ENCODE results near the gene COL4A2. TPM values are rescaled to one million over a fixed set of nuclear protein-coding genes. Genes with fewer than 3 reads are reported as not detected.

Gene COL4A2
- polyA plus RNA-seq, 1 donor (not counting 4 experiments of a cell fraction or from before 2014, with no cell fraction given): 30.7 TPM

DNA sequence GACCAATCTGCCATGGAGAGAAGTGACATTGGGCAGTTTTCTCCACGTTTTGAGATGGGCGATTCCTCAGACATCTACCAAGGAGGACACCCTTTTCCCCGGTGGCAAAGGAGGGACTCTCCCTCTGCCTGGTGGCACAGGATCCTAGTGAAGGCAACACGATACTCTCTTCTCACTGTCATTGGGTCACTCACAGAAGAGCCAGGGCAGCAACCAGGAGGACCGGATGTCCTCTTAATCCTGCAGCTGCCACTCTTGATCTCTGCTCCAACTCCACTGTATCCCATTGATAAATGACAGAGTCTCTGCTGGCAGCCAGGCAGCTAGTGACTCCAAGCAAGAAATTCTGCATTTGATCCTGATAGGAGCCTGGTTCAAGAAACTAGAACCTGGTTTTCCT lies 42.2 kb downstream of the COL4A2 start:
- no peak for TF ChIP-seq EZH2 (IDR thresholded peaks at IDR 0.05; ENCODE audit: low read length)
- TF ChIP-seq, protein P1, sequence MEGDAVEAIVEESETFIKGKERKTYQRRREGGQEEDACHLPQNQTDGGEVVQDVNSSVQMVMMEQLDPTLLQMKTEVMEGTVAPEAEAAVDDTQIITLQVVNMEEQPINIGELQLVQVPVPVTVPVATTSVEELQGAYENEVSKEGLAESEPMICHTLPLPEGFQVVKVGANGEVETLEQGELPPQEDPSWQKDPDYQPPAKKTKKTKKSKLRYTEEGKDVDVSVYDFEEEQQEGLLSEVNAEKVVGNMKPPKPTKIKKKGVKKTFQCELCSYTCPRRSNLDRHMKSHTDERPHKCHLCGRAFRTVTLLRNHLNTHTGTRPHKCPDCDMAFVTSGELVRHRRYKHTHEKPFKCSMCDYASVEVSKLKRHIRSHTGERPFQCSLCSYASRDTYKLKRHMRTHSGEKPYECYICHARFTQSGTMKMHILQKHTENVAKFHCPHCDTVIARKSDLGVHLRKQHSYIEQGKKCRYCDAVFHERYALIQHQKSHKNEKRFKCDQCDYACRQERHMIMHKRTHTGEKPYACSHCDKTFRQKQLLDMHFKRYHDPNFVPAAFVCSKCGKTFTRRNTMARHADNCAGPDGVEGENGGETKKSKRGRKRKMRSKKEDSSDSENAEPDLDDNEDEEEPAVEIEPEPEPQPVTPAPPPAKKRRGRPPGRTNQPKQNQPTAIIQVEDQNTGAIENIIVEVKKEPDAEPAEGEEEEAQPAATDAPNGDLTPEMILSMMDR (optimal IDR thresholded peaks at IDR 0.05 in 1 of 3, IDR thresholded peaks at IDR 0.05 in 1 of 3, conservative IDR thresholded peaks at IDR 0.05 in 1 of 3; ENCODE audit: extremely low read depth in 1 of 3, insufficient read depth in 2 of 3, low read length in 3 of 3): no peak
- no peak overlapping the region for H3K27ac ChIP-seq (ENCODE audit: control insufficient read depth, insufficient read depth, low read length)
- H4K20me1 ChIP-seq (ENCODE audit: control insufficient read depth, extremely low read depth, insufficient read depth, low read length): peaks cover 2% of the 10 kb centered on the region
- FAIRE-seq (no peak), DNase-seq (ENCODE audit: low read depth, low spot score) (no peak)
- no peak overlapping the region for H3K4me2 ChIP-seq (ENCODE audit: control insufficient read depth, extremely low read depth, insufficient read depth, low read depth, low read length)
- no peaks in the 10 kb centered on the region for H3K9me3 ChIP-seq (ENCODE audit: control insufficient read depth, low read depth, low read length)
- H3K27me3 ChIP-seq (ENCODE audit: control insufficient read depth, extremely low read depth, insufficient read depth, low read length): no peaks in the 10 kb centered on the region
- peaks cover 3% of the 10 kb centered on the region for H3K9me1 ChIP-seq (ENCODE audit: control insufficient read depth, extremely low read depth, insufficient read depth, low read length)
- dilution Hi-C loops (cut with MboI; ENCODE audit: extremely low pct_ligation_motif_present, low sequenced_read_pairs): no loop called here
- no peak overlapping the region for H2AFZ ChIP-seq (ENCODE audit: control insufficient read depth, low read length)
- no peak overlapping the region for H3K9ac ChIP-seq (ENCODE audit: control insufficient read depth, extremely low read depth, insufficient read depth, low read length)
- H3K79me2 ChIP-seq (ENCODE audit: control insufficient read depth, insufficient read depth, low read length): peaks cover 45% of the 10 kb centered on the region
- no peak overlapping the region for H3K4me3 ChIP-seq (ENCODE audit: control insufficient read depth in 2 of 3, extremely low read depth in 1 of 3, insufficient read depth in 2 of 3, low read depth in 1 of 3, low read length in 3 of 3)
- peaks cover 45% of the 10 kb centered on the region for H3K4me1 ChIP-seq (ENCODE audit: control insufficient read depth, extremely low read depth, insufficient read depth, low read length)
- H3K36me3 ChIP-seq (ENCODE audit: control insufficient read depth in 2 of 2, extremely low read depth in 1 of 2, insufficient read depth in 2 of 2, low read length in 2 of 2): peaks cover 0 to 3% of the 10 kb centered on the region in 2 experiments

DNA sequence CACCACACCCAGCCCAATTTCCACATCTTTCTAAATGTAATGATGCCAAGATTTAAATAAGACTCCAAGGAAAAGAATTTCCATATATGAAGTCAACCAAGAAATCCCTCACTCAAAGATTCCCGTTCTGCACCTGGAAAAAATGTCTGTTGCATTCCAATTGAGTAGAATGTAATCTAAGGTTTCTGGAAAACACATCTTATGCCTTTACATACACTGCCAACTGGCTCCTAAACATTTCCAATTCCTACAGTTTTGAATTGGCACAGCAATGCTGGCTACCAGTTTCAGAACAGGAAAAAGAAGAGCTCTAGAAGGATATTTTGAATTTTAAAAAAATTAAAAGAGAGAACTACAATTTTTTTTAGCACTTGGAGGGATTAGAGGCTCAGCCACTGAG lies 43.0 kb downstream of the COL4A2 start:
- peaks cover 3% of the 10 kb centered on the region for H3K9me1 ChIP-seq (ENCODE audit: control insufficient read depth, extremely low read depth, insufficient read depth, low read length)
- FAIRE-seq: no peak
- no peak overlapping the region for H3K27ac ChIP-seq (ENCODE audit: control insufficient read depth, insufficient read depth, low read length)
- peaks cover 2% of the 10 kb centered on the region for H4K20me1 ChIP-seq (ENCODE audit: control insufficient read depth, extremely low read depth, insufficient read depth, low read length)
- no peak overlapping the region for H3K9ac ChIP-seq (ENCODE audit: control insufficient read depth, extremely low read depth, insufficient read depth, low read length)
- H3K36me3 ChIP-seq (ENCODE audit: control insufficient read depth in 2 of 2, extremely low read depth in 1 of 2, insufficient read depth in 2 of 2, low read length in 2 of 2): peaks cover 0 to 2% of the 10 kb centered on the region in 2 experiments
- no peak overlapping the region for H3K4me2 ChIP-seq (ENCODE audit: control insufficient read depth, extremely low read depth, insufficient read depth, low read depth, low read length)
- H3K27me3 ChIP-seq (ENCODE audit: control insufficient read depth, extremely low read depth, insufficient read depth, low read length): no peaks in the 10 kb centered on the region
- peaks cover 46% of the 10 kb centered on the region for H3K79me2 ChIP-seq (ENCODE audit: control insufficient read depth, insufficient read depth, low read length)
- H3K4me1 ChIP-seq (ENCODE audit: control insufficient read depth, extremely low read depth, insufficient read depth, low read length): peaks cover 37% of the 10 kb centered on the region
- TF ChIP-seq EZH2 (IDR thresholded peaks at IDR 0.05; ENCODE audit: low read length): no peak
- TF ChIP-seq, protein P1 (optimal IDR thresholded peaks at IDR 0.05 in 1 of 3, IDR thresholded peaks at IDR 0.05 in 1 of 3, conservative IDR thresholded peaks at IDR 0.05 in 1 of 3; ENCODE audit: extremely low read depth in 1 of 3, insufficient read depth in 2 of 3, low read length in 3 of 3): no peak
- no peak for DNase-seq (ENCODE audit: low read depth, low spot score)
- dilution Hi-C loops (cut with MboI; ENCODE audit: extremely low pct_ligation_motif_present, low sequenced_read_pairs): no loop called here
- H3K9me3 ChIP-seq (ENCODE audit: control insufficient read depth, low read depth, low read length): no peaks in the 10 kb centered on the region
- H2AFZ ChIP-seq (ENCODE audit: control insufficient read depth, low read length): no peak overlapping the region
- no peak overlapping the region for H3K4me3 ChIP-seq (ENCODE audit: control insufficient read depth in 2 of 3, extremely low read depth in 1 of 3, insufficient read depth in 2 of 3, low read depth in 1 of 3, low read length in 3 of 3)

Data from keratinocyte (primary cell).